Measurements from ENCODE around the gene AOPEP. TPM values are rescaled to one million over a fixed set of nuclear protein-coding genes. Genes with fewer than 3 reads are reported as not detected.

AOPEP gene
- 305 TPM for total RNA-seq

DNA sequence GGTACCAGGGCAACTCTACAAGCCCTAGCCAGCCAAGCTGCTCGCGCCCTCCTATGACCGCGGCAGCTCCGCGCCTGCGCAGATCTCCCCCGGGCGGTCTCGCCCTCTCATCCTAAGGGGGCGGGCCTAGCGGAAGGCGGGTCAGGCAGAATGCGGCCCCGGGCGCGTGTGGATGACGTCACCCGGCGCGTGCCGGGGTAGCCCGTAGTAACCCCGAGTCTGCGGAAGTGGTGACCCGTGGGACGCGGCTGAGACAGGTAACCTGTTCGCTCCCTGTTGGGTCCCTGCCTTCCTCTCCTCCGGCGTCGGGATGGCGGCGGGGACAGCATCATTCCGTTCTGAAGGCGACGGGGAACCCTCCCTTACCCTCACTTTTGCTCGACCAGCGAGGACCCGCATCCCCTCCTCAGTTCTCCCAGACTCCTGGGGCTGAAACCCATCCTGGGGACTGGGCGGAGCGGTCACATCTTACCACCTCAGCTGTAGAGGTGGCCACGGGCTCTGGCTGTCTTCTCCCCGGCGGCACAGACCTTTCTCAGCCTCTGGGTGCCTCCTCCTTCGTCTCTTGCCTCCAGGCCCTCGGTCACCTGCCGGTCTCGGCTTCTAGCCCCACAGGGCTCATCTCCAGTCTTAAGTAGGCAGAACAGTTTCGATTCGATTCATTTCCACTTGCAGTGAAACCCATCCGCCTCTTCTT, at the start of gene AOPEP:
Gene AOPEP (plus strand): TSS at position 205 of the 697 bp plus-strand sequence. CDS start 33,085 bp downstream, outside the sequence.
- intact Hi-C loops (cut with DNase I) = no loop called here
- peak within 1 kb of the TSS; percentile 88 for H3K27ac ChIP-seq
- peaks cover 11% of the 10 kb centered on the region for H3K4me1 ChIP-seq
- H3K36me3 ChIP-seq = no peaks in the 10 kb centered on the region
- DNase-seq (ENCODE audit: extremely low spot score in 2 of 2) = peak in 1 of 2 donors; percentile 95
- peak within 1 kb of the TSS; percentile 88 to 95 for H3K4me3 ChIP-seq
- H3K27me3 ChIP-seq = no peaks in the 10 kb centered on the region
- peak in 1 of 2 donors; percentile 53 for TF ChIP-seq POLR2A (IDR thresholded peaks at IDR 0.05)
- peak; percentile 95 to 98 for TF ChIP-seq POLR2AphosphoS5 (IDR thresholded peaks at IDR 0.05; ENCODE audit: insufficient read depth in 1 of 2, low read depth in 1 of 2)
- TF ChIP-seq, protein P1, sequence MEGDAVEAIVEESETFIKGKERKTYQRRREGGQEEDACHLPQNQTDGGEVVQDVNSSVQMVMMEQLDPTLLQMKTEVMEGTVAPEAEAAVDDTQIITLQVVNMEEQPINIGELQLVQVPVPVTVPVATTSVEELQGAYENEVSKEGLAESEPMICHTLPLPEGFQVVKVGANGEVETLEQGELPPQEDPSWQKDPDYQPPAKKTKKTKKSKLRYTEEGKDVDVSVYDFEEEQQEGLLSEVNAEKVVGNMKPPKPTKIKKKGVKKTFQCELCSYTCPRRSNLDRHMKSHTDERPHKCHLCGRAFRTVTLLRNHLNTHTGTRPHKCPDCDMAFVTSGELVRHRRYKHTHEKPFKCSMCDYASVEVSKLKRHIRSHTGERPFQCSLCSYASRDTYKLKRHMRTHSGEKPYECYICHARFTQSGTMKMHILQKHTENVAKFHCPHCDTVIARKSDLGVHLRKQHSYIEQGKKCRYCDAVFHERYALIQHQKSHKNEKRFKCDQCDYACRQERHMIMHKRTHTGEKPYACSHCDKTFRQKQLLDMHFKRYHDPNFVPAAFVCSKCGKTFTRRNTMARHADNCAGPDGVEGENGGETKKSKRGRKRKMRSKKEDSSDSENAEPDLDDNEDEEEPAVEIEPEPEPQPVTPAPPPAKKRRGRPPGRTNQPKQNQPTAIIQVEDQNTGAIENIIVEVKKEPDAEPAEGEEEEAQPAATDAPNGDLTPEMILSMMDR (IDR thresholded peaks at IDR 0.05) = peak in 1 of 3 experiments; percentile 30
- no peaks in the 10 kb centered on the region for H3K9me3 ChIP-seq

DNA sequence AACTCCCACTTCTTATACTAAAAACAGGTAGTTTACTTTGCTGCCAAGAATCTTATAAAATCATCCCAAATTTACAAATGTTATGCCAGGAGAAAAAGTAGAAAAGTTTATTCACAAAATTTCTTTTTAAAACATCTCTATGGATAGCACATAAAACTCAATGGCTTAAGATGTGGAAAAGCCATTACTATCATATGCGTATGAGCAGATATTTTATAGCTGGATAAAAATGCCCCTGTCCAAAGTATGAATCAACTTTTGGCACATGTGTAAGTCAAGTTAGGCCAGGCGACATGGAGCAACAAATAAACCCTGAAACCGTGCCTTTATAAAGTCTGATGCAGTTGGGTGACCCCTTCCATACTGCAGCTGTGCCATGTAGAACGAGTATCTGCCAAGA, 48.6 kb upstream of the AOPEP start:
- intact Hi-C loops (cut with DNase I) = no loop called here
- DNase-seq (ENCODE audit: extremely low spot score in 2 of 2) = no peak
- TF ChIP-seq POLR2A (IDR thresholded peaks at IDR 0.05) (no peak), POLR2AphosphoS5 (IDR thresholded peaks at IDR 0.05; ENCODE audit: insufficient read depth in 1 of 2, low read depth in 1 of 2) (no peak)
- TF ChIP-seq, protein P1 (IDR thresholded peaks at IDR 0.05) = no peak

GRCh38 chr9:94679587-94679986, 46.9 kb upstream of the AOPEP start:
- Histone ChIP-seq H3K27ac (no peak overlapping the region), H3K4me1 (peaks cover 32% of the 10 kb centered on the region), H3K27me3 (no peaks in the 10 kb centered on the region), H3K4me3 (no peak overlapping the region), H3K9me3 (no peaks in the 10 kb centered on the region), H3K36me3 (no peaks in the 10 kb centered on the region)
- TF ChIP-seq, protein P1 (IDR thresholded peaks at IDR 0.05) = no peak
- TF ChIP-seq POLR2AphosphoS5 (IDR thresholded peaks at IDR 0.05; ENCODE audit: insufficient read depth in 1 of 2, low read depth in 1 of 2) (no peak), POLR2A (IDR thresholded peaks at IDR 0.05) (no peak)
- DNase-seq (ENCODE audit: extremely low spot score in 2 of 2) = no peak
- intact Hi-C loops (cut with DNase I) = no loop called here

More for the DNA sequence above, 48.6 kb upstream of the AOPEP start:
- Histone ChIP-seq H3K4me3 (no peak overlapping the region), H3K36me3 (no peaks in the 10 kb centered on the region), H3K27ac (no peak overlapping the region), H3K9me3 (no peaks in the 10 kb centered on the region), H3K4me1 (peaks cover 41% of the 10 kb centered on the region), H3K27me3 (no peaks in the 10 kb centered on the region)

GRCh38 chr9:94680020-94680419, 46.5 kb upstream of the AOPEP start:
- no peaks in the 10 kb centered on the region for H3K36me3 ChIP-seq
- peaks cover 28% of the 10 kb centered on the region for H3K4me1 ChIP-seq
- no peak overlapping the region for H3K27ac ChIP-seq
- DNase-seq (ENCODE audit: extremely low spot score in 2 of 2) = no peak
- H3K9me3 ChIP-seq = no peaks in the 10 kb centered on the region
- H3K4me3 ChIP-seq = no peak overlapping the region
- TF ChIP-seq POLR2AphosphoS5 (IDR thresholded peaks at IDR 0.05; ENCODE audit: insufficient read depth in 1 of 2, low read depth in 1 of 2) = no peak
- no peak for TF ChIP-seq POLR2A (IDR thresholded peaks at IDR 0.05)
- TF ChIP-seq, protein P1 (IDR thresholded peaks at IDR 0.05) = no peak
- no peaks in the 10 kb centered on the region for H3K27me3 ChIP-seq
- intact Hi-C loops (cut with DNase I) = no loop called here

- Histone ChIP-seq H3K4me1 (peaks cover 22% of the 10 kb centered on the region), H3K27me3 (no peaks in the 10 kb centered on the region), H3K27ac (no peak overlapping the region), H3K4me3 (no peak overlapping the region), H3K36me3 (no peaks in the 10 kb centered on the region), H3K9me3 (no peaks in the 10 kb centered on the region)
- no peak for DNase-seq (ENCODE audit: extremely low spot score in 2 of 2)
- no peak for TF ChIP-seq POLR2A (IDR thresholded peaks at IDR 0.05)
- no peak for TF ChIP-seq POLR2AphosphoS5 (IDR thresholded peaks at IDR 0.05; ENCODE audit: insufficient read depth in 1 of 2, low read depth in 1 of 2)
- TF ChIP-seq, protein P1 (IDR thresholded peaks at IDR 0.05) = no peak
- intact Hi-C loops (cut with DNase I) = no loop called here
Measured at GRCh38 chr9:94680621-94681020, 45.9 kb upstream of the AOPEP start.
